Measurements from ENCODE around the gene TARBP2.

DNA sequence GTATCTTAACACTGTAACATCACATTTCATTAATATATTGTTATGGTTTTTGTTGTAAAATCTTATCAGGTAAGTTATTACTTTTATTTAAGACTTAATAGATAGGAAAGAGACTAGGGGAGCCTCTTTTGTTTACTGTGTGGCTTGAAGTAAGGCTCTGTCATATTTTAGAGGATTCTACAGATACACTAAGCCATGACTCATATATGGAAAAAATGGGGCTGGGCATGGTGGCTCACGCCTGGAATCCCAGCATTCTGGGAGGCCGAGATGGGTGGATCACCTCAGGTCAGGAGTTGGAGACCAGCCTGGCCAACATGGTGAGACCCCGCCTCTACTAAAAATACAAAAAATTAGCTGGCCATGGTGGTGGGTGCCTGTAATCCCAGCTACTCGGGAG lies 29.8 kb downstream of the TARBP2 start:
- TF ChIP-seq CTCF (IDR thresholded peaks at IDR 0.05) (no peak), POLR2A (IDR thresholded peaks at IDR 0.05) (no peak)

All from lower leg skin (tissue), 3 donors.